Measurements from ENCODE around the gene RPGR.

GRCh38 chrX:38332505-38332904 is 5.2 kb upstream of the RPGR start:
- TF ChIP-seq POLR2A (IDR thresholded peaks at IDR 0.05) (no peak), POLR2AphosphoS5 (IDR thresholded peaks at IDR 0.05) (no peak), CTCF (IDR thresholded peaks at IDR 0.05) (no peak), EP300 (IDR thresholded peaks at IDR 0.05) (no peak)
